ENCODE data around the gene DUSP15.
A peak's percentile ranks its signal among the peaks of the same experiment; 100 is the strongest.

DUSP15 gene

DNA sequence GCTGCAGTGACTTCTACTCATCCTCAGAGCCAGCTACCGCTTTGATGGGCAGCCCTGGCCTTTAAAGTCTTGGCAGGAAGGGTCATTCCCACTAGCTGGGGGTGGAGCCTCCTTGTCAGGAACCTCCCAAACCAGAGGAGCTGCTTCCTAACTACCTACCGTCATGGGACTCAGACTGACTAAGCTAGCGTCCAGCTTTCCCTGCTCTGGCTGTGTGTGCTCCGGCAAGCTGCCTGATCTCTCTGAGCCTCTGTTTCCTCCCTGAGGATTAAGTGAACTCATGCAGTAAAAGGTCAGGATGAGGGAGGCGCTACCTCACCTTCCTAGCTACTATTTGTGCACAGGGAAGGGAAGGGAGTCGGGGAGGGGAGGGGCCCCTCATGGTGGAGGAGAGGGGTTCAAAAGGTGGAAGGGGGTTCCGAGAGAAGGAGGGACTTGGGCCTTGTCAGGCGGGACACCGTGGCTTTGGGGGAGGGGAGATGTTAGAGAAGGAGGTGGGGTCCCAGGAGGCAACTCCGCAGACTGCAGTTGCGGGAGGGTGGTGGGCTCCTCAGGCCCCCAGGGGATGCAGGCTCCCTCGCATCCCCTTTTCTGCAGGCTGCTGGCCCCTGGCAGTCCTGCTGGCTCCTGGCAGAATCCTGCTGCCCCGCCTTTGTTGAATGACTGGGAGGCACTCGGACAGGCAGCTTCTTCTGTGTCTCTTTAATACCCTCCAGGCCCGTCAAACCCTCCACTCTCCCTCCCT is 9.8 kb downstream of the DUSP15 start:
- Histone ChIP-seq H2AFZ (ENCODE audit: low read length) (no peak overlapping the region), H3K9me2 (ENCODE audit: low read depth, low read length) (no peaks in the 10 kb centered on the region), H3K4me2 (ENCODE audit: low read length) (peak overlapping the region; percentile 97), H3K27ac (ENCODE audit: low read depth, low read length, poor library complexity, severe bottlenecking) (no peak overlapping the region), H3K36me3 (ENCODE audit: insufficient read depth, low read length) (no peaks in the 10 kb centered on the region), H3K79me2 (ENCODE audit: insufficient read depth, low read length) (no peaks in the 10 kb centered on the region), H4K20me1 (ENCODE audit: insufficient read depth, low read length) (no peaks in the 10 kb centered on the region), H3F3A (ENCODE audit: insufficient read depth, low read length) (no peaks in the 10 kb centered on the region), H3K27me3 (ENCODE audit: insufficient read depth, low read length) (peaks cover 4% of the 10 kb centered on the region; the same call in 1 of the 2 replicates), H3K9ac (ENCODE audit: low read length) (peak overlapping the region; percentile 70), H3K9me3 (ENCODE audit: low read length) (no peaks in the 10 kb centered on the region), H3K4me1 (ENCODE audit: insufficient read depth, low read length, severe bottlenecking) (peaks cover 12% of the 10 kb centered on the region), H3K4me3 (ENCODE audit: low read depth, low read length, poor library complexity, severe bottlenecking) (peak overlapping the region; percentile 65)
- TF ChIP-seq, protein P1, sequence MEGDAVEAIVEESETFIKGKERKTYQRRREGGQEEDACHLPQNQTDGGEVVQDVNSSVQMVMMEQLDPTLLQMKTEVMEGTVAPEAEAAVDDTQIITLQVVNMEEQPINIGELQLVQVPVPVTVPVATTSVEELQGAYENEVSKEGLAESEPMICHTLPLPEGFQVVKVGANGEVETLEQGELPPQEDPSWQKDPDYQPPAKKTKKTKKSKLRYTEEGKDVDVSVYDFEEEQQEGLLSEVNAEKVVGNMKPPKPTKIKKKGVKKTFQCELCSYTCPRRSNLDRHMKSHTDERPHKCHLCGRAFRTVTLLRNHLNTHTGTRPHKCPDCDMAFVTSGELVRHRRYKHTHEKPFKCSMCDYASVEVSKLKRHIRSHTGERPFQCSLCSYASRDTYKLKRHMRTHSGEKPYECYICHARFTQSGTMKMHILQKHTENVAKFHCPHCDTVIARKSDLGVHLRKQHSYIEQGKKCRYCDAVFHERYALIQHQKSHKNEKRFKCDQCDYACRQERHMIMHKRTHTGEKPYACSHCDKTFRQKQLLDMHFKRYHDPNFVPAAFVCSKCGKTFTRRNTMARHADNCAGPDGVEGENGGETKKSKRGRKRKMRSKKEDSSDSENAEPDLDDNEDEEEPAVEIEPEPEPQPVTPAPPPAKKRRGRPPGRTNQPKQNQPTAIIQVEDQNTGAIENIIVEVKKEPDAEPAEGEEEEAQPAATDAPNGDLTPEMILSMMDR (IDR thresholded peaks at IDR 0.05; ENCODE audit: low read length): no peak
- no peak for TF ChIP-seq EZH2 (IDR thresholded peaks at IDR 0.05; ENCODE audit: borderline replicate concordance, low read length)

DNA sequence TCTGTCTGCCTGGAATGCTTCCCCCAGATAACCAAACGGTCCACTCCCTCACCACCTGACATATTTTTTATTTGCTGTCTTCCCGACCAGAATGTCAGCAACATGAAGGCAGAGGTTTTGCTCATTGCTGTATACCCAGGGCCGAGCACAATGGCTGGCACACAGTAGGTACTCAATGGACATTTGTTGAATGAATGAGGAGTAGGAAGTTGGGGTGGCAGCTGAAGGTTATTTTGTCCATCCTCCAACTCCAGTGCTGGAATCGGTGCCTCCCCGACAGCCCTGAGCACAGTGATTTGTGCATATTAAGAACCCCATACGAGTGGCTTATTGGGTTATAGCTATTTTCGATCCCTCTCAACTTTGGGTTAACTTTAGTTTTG is 10.3 kb downstream of the DUSP15 start:
- Histone ChIP-seq H3K4me1 (ENCODE audit: insufficient read depth, low read length, severe bottlenecking) (peaks cover 12% of the 10 kb centered on the region), H3K36me3 (ENCODE audit: insufficient read depth, low read length) (no peaks in the 10 kb centered on the region), H3K9ac (ENCODE audit: low read length) (no peak overlapping the region), H3K9me2 (ENCODE audit: low read depth, low read length) (no peaks in the 10 kb centered on the region), H3K27me3 (ENCODE audit: insufficient read depth, low read length) (peaks cover 4% of the 10 kb centered on the region; the same call in 1 of the 2 replicates), H3K4me3 (ENCODE audit: low read depth, low read length, poor library complexity, severe bottlenecking) (no peak overlapping the region), H3K9me3 (ENCODE audit: low read length) (no peaks in the 10 kb centered on the region), H2AFZ (ENCODE audit: low read length) (no peak overlapping the region), H3K27ac (ENCODE audit: low read depth, low read length, poor library complexity, severe bottlenecking) (no peak overlapping the region), H3K4me2 (ENCODE audit: low read length) (no peak overlapping the region), H4K20me1 (ENCODE audit: insufficient read depth, low read length) (no peaks in the 10 kb centered on the region), H3K79me2 (ENCODE audit: insufficient read depth, low read length) (no peaks in the 10 kb centered on the region), H3F3A (ENCODE audit: insufficient read depth, low read length) (no peaks in the 10 kb centered on the region)
- TF ChIP-seq, protein P1 (IDR thresholded peaks at IDR 0.05; ENCODE audit: low read length): no peak
- no peak for TF ChIP-seq EZH2 (IDR thresholded peaks at IDR 0.05; ENCODE audit: borderline replicate concordance, low read length)

DNA sequence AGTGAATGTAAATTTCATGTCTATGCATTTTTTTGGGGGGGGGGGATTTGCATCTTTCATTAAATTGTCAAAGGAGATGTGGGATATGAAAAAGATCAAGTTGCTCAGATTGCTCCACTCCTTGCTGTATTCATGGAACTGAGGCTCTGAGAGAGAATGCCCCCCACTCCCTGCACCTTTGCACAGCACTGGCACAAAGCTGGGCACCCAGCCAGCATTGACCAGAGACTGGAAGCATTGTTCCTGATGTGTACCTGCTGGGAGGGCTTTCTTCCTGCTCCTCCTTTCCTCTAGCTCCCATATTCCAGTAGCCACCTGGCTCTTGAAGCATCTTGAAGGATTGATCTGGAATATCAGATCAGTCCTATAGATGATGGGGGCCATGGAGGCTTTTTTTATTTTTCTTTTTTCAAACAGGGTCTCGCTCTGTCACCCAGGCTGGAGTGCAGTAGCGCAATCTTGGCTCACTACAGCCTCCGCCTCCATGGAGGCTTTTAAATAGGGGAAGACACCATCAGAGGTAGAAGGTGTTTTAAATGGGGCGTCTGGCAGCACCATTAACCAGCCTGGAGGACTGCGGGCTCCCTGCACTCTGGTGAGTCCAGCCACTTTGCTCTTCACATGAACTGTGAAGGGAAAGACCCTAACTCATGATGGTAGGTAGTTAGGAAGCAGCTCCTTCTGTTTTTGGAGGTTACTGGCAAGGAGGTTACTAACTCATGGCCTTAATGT is 10.9 kb downstream of the DUSP15 start:
- Histone ChIP-seq H3K4me2 (ENCODE audit: low read length) (no peak overlapping the region), H3K9me2 (ENCODE audit: low read depth, low read length) (no peaks in the 10 kb centered on the region), H3K9me3 (ENCODE audit: low read length) (no peaks in the 10 kb centered on the region), H3F3A (ENCODE audit: insufficient read depth, low read length) (no peaks in the 10 kb centered on the region), H3K4me1 (ENCODE audit: insufficient read depth, low read length, severe bottlenecking) (peaks cover 12% of the 10 kb centered on the region), H3K9ac (ENCODE audit: low read length) (no peak overlapping the region), H3K4me3 (ENCODE audit: low read depth, low read length, poor library complexity, severe bottlenecking) (no peak overlapping the region), H3K27me3 (ENCODE audit: insufficient read depth, low read length) (peaks cover 4% of the 10 kb centered on the region; the same call in 1 of the 2 replicates), H4K20me1 (ENCODE audit: insufficient read depth, low read length) (no peaks in the 10 kb centered on the region), H2AFZ (ENCODE audit: low read length) (no peak overlapping the region), H3K36me3 (ENCODE audit: insufficient read depth, low read length) (no peaks in the 10 kb centered on the region), H3K27ac (ENCODE audit: low read depth, low read length, poor library complexity, severe bottlenecking) (no peak overlapping the region), H3K79me2 (ENCODE audit: insufficient read depth, low read length) (no peaks in the 10 kb centered on the region)
- TF ChIP-seq, protein P1 (IDR thresholded peaks at IDR 0.05; ENCODE audit: low read length): no peak
- TF ChIP-seq EZH2 (IDR thresholded peaks at IDR 0.05; ENCODE audit: borderline replicate concordance, low read length): no peak
